ENCODE data around the gene COL11A1.
"Not testable (repeated sequence)": the region's sequence is repeated elsewhere in the genome, so short reads cannot be mapped to it uniquely, and the experiment has no call there.

COL11A1 gene

DNA sequence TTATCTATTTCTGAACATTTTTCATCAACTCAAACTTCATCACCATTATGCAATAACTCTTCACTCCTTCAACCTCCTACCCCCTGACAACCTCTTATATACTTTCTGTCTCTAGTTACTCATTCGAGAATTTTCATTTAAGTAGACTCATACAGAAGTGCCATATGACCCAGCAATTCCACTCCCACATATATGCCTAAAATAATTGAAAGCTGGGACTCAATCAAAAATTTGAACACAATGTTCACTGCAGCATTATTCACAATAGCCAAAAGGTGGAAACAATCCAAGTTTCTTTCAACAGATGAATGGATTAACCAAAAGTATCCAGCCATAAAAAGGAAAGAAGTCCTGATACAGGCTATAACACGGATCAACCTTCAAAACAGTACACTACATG is 24.1 kb downstream of the COL11A1 start:
- no peak for DNase-seq (ENCODE audit: low read depth in 2 of 2)

DNA sequence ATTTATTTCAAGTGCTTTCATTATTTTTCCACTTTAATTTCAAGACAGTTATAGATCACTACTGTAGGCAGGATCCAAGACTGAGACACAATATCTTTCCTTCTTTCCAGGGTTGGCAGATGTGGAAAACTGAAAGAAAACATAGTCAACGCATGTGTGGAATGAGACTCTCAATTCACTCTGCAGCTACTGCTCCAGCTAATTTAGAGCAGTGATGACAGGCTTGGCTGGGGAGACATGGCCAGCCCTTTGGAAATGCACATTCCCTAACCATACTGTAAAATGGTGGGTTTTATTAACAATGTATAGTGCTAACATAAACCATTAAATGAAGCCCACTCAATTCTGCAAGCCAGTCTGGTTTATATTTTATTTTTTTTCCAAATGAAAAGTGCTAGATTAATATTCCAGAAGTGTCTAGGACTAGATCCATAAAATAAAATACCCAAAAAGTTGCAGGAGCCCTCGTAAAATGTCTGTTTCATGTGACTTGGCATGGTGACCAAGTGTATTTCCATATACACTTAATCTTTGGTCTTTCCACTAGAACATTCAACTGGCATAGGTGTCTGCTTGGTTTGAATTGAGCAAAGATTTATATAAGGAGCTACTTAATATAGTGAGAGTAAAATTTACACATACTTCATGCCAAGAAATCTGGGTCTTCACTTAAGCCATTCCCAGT is 32.9 kb downstream of the COL11A1 start:
- no peak for DNase-seq (ENCODE audit: low read depth in 2 of 2)

DNA sequence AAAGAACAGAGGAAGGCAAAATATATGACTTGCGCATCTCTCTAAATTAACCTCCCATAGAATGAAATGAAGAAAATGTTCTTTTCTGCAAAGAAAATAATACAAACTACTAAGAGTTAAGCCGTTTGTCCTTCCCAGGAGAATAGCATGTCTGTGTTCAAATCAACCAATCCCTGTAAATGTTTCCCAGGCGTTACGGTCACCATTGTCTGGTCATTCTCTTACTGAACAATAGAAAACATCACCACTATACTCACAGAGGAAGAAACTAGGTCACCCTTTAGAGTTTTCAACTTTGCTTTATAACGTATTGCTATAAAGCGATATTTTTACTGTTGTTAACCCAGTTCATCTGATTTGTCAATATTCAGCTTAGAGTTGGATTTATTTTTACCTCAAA is 34.1 kb downstream of the COL11A1 start:
- no peak for DNase-seq (ENCODE audit: low read depth in 2 of 2)

DNA sequence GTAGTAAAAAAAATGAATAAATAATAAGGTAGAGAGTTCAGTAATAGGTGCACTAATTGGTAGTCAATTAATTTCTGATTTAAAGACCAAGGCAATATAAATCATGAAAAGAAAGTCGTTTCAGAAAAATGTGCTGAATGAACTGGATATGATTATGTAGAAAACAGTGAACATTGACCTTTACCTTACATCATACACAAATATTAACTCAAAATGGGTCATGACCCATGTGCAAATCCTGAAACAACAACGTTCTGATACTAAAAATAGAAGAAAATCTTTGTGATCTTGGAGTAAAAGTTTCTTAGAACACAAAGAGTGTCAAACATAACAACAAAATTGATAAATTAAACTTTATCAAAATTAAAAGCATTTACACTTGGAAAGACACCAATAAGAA is 39.1 kb downstream of the COL11A1 start:
- DNase-seq (ENCODE audit: low read depth in 2 of 2): no peak

DNA sequence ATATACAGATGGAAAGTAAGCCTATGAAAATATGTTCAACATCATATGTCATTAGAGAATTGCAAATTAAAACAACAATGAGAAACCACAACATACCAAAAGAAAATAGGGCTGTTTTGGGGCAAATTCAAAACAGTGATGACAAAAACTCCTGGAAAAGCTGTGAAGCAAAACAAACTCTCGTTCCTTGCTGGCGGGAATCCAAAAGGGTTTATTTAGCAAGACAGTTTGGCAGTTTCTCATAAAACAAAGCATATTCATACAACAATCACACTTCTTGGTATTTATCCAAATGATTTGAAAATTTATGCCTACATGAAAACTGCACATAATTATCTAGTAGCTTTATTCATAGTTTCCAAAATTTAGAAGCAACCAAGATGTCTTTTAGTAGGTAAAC is 44.4 kb downstream of the COL11A1 start:
- no peak for DNase-seq (ENCODE audit: low read depth in 2 of 2)

DNA sequence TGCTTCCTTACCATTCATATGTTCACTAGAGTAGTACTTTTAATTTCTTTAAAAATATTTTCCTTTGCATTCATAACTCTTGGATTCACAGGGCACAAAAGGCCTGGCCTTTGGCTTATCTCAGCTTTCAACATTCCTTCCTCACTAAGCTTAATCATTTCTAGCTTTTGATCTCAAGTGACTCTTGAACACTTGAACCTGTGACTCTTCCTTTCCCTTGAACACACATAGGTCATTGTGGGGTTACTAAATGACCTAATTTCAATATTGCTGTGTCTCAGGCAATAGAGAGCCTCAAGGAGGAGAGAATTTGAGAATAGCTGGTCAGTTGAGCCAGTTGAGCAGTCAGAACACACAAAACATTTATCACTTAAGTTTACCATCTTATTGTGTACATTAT is 49.9 kb downstream of the COL11A1 start:
- DNase-seq (ENCODE audit: low read depth in 2 of 2): no peak

DNA sequence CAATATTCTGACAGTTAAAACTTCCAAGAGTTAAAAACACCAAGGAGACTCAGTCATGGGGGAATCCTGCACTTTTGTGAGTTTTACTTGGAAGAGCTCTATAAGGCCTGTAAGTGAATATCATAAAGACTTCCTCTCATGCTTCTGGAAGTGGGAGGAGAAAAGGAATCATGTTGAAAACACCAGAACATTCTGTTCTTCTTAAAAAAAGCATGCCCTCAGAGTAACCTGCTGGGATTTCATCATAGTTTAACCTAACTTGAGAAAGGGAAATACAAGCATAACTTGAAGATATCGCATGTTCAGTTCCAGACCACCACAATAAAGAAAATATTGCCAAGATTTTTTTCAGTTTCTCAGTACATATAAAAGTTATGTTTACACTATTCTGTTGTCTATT is 51.9 kb downstream of the COL11A1 start:
- DNase-seq (ENCODE audit: low read depth in 2 of 2): no peak

DNA sequence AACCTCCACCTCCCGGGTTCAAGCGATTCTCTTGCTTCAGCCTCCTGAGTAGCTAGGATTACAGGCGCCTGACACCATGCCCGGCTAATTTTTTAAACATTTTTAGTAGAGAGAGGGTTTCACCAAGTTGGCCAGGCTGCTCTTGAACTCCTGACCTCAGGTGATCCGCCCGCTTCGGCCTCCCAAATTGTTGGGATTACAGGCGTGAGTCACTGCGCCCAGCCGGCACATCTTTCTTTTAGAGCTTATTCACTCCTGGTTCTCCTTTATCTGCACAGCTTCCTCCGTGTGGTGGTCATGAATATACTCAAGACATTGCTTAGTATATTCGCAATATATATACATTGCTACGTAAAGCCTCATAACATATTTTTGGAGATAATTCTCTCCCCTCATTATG is 80.2 kb downstream of the COL11A1 start:
- DNase-seq (ENCODE audit: low read depth in 2 of 2): not testable (repeated sequence)

DNA sequence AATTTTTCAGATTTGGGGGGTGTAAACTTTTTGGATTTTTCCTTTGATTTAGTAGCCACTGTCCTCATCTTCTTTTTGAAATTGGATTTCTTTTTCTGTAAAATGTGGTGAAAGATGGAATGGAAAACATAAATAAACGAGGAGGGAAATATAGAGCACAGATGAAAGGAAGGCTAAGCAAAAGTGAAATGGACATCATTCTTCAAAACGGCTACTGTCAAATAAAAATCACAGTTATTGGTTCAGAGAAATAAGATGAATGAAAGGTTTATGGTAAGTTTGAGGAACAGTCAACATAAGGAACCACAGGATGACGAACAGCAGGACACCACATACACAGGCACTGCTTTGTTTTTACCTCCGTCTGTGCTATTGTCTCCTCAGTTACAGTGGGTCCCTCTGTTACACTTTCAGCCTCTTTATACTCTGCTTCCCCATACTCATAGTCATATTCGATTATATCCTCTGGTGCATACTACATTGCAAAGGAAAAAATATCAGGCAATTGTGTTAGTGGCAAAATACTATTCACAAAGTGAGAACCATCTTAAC is 82.4 kb downstream of the COL11A1 start:
- DNase-seq (ENCODE audit: low read depth in 2 of 2): no peak

DNA sequence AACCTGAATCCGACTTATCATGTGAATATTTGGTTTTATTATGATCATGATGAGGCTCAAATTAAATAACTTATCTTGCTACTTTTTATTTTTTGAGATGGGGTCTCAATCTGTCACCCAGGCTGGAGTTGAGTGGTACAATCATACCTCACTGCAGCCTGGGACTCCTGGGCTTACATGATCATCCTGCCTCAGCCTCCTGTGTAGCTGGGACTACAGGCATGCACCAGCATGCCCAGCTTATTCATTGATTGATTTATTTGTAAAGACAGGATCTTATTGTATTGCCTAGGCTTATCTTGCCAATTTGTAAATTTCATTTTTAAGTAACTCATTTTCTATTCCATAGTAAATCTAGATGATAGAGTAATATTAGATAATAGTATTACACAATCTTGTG is 84.3 kb downstream of the COL11A1 start:
- DNase-seq (ENCODE audit: low read depth in 2 of 2): no peak

DNA sequence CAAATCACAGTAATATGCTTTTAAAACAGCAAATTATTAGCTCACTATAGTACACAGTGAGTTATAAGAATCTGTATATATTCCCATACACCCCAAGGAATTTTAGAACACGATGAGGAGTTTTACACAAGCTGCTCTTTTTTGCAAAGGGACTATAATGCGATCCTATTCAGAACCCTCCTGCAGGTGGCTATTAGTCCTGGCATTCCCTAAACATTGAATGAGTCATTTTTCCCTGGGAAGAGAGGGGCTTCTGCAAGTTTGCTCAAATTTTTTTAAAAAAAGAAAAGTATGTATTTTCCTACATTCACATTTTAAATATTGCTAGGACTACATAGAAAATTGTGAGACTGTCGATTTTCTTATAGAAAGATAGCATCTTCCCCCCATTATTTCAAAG is 106.3 kb downstream of the COL11A1 start:
- no peak for DNase-seq (ENCODE audit: low read depth in 2 of 2)

DNA sequence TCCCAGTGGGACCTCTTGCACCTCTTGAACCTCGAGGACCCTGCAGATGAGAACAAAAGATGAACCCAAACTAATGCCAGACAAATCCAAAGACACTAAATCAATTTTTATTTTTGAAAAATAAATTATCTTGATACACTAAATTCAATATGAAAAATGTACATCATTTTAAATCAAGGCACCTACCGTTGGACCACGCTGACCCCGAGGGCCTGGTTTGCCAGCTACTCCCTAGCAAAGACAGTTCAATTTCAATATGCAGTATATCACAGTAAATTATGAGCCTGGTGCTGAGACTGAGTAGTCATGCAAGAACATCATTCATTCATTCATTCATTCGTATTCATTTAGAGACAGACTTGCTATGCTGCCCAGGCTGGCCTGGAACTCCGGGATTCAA is 129.4 kb downstream of the COL11A1 start:
- no peak for DNase-seq (ENCODE audit: low read depth in 2 of 2)

DNA sequence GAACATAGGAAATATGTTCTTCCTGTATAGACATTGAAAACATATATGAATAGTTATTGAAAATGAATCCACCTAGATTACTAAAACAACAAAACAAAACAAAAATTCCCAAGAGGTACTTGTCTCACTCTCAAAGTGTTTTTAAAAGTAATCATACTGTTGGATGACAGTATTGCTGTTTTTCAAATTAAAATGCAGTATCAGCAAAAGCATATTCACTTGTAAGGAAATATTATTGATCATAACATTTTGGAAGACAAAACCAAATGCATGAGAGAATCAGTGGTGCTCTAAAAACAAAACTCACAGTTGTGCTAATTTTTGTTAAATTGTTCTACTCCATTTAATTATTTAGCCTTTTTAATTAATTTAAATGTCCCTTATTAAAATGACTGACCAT is 131.0 kb downstream of the COL11A1 start:
- no peak for DNase-seq (ENCODE audit: low read depth in 2 of 2)

DNA sequence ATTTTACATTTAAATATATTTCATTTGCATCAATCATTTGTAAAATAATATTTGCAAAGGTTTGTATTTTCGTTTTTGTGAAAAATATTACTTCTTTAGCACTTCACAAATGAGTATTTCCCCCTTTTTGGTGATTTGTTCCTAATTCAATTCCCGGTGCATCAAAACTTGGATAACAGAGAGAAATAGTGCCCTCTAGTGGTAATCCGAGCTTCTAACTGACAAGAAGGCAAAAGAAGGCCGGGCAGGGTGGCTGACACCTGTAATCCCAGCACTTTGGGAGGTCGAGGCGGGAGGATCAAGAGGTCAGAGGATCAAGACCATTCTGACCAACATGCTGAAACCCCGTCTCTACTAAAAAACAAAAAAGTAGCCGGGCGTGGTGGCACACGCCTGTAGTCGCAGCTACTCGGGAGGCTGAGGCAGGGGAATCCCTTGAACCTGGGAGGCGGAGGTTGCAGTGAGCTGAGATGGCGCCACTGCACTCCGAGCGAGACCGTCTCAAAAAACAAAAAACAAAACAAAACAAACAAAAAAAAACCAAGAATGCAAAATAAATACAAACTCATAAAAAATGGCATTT is 137.7 kb downstream of the COL11A1 start:
- no peak for DNase-seq (ENCODE audit: low read depth in 2 of 2)

DNA sequence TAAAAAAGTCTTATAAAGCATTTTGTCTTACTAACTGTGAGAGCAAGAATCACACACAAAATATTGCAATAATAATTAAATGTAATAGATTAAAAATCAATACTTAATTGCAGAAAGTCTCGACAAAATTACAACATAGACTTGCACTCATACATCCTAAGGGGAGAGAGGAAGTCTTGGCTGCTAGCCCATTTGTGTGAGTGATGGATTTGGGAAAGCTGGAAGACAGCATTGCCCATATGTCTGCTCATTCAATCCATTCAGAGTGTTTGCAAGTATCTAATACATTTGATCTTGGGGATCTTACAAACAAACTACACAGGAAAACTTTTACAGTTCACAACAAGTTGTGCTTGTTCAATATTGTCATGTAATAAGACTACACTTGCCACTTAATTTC is 140.5 kb downstream of the COL11A1 start:
- DNase-seq (ENCODE audit: low read depth in 2 of 2): no peak

DNA sequence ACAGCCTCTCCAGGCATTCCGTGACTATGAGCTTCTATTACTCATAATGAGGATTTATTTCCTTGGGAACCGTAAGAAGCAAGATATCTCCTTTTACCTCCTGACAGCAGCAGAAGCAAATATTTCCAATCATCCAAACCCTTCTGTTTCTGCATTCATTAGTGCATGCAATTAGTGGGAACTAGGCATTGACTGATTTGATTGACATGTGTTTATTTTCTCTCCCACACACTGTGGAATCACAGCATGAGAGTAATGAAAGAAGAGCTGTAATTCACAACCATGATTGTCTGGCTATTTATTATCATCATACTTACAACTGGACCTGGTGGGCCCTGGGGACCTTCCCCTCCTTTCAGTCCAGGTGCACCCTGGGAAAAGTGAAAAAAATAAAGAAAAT is 146.8 kb downstream of the COL11A1 start:
- no peak for DNase-seq (ENCODE audit: low read depth in 2 of 2)

DNA sequence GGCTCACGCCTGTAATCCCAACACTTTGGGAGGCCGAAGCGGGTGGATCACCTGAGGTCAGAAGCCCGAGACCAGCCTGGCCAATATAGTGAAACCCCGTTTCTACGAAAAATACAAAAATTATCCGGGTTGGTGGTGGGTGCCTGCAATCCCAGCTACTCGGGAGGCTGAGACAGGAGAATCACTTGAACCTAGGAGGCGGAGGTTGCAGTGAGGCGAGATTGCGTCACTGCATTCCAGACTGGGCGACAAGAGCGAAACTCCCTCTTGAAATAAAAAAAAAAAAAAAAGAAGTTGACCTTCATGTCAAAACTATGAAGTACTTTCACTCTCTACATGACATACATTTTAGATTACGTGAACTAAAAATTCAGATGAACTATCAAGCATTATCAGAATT is 153.7 kb downstream of the COL11A1 start:
- no peak for DNase-seq (ENCODE audit: low read depth in 2 of 2)

DNA sequence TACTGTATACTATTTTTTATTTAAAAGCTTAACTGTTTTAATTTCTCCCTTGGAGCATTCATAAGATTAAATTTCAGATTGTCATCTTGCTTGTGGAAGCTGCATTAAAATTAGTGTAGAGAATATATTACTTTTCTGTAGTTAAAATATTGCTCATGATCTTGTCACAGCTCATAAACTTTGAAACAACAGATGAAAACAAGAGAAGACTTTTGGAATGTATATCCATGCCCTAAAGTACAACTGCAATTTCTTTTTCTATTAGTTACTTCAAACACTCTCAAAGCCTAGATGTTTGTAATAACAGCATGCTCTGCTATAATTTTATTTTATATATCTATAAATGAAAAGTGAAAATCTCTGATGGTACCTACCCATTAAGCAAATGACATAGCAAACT is 155.9 kb downstream of the COL11A1 start:
- DNase-seq (ENCODE audit: low read depth in 2 of 2): no peak

DNA sequence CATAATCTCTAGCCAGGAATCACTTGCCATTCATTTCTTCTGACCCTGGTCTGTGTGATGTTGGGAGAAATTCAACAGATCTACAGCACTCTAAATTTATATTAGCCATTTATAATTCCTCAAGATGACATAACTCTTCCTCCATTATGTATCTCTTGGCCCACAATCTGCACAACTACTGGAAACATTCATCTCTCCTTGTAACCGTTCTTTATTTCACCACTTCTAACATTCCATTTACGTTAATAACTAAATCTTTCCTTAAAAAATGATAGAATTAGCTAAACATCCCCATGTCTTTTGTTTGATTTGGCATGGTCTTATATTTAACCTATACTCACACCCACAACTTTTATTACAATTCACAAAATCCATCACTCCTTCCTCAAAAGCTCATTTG is 166.0 kb downstream of the COL11A1 start:
- no peak for DNase-seq (ENCODE audit: low read depth in 2 of 2)

DNA sequence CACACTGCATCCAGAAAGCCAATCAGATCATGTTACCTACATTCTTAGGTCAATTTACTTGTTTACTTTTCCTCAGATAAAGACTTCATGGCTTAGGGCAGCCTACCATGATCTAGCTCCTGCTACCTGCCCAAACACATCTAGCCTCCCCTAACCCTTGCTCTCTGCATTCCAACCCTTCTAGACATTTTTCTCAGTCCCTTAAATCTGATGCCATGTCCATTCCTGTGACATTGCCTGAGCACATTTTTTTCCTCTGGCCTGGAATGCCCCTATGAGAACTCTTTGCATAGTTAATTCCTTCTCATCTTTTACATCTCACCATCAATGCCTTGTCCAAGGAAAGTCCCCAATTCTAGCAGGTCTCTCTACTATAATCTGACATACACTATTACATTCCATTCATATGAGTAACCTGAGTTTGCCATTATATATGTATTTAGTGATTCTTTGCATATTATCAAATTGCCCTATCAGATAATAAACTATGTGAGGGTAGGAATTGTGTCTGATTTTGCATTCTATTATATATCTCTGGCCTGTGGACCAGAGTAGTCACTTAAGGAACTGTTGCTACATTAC is 166.9 kb downstream of the COL11A1 start:
- DNase-seq (ENCODE audit: low read depth in 2 of 2): no peak

DNA sequence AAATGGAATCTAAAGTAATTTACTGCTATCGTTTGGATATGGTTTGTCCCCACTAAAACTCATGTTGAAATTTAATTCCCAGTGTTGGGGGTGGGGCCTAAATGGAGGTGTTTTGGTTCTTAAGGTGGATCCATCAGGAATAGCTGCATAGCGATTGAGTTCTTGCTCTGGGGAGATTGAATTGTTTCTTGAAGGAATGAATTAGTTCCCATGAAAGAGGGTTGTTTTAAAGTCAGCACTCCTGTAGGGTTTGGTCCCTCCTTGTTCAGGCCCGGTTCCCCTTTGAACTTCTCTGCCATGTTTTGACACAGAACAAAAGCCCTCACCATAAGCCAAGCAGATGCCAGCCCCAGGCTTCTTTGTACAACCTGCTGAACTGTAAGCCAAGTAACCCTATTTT is 170.9 kb downstream of the COL11A1 start:
- DNase-seq (ENCODE audit: low read depth in 2 of 2): no peak

DNA sequence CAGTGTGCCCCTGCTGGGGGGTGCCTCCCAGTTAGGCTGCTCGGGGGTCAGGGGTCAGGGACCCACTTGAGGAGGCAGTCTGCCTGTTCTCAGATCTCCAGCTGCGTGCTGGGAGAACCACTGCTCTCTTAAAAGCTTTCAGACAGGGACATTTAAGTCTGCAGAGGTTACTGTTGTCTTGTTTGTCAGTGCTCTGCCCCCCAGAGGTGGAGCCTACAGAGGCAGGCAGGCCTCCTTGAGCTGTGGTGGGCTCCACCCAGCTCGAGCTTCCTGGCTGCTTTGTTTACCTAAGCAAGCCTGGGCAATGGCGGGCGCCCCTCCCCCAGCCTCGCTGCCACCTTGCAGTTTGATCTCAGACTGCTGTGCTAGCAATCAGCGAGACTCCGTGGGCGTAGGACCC is 175.0 kb downstream of the COL11A1 start:
- DNase-seq (ENCODE audit: low read depth in 2 of 2): not testable (repeated sequence)

DNA sequence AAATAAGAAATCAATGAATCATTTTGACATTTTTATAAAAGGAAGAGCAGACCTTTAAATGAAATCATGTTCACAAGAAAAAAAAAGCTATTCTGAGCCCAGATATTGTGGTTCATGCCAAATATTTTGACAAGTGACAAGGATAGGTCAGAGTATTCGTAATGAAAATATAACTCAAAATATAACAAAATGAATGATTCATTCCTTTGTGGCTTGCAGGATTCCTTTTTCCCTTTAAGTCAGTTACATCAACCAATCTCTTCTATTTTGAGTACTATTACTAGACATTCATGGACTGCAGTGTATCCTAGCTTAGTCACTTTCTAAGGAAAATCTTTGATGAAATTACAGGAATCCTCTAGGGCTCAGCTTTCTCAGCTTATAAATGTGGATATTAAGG is 188.7 kb downstream of the COL11A1 start:
- DNase-seq (ENCODE audit: low read depth in 2 of 2): no peak
